Ovary (tissue), 3 donors: ENCODE data around the gene SETBP1.

Source experiments
- CTCF ChIP-seq, 3 donors: fragments of 450-650 bp in 2 of 3; fragments of 200-600 bp in 1 of 3; IDR thresholded peaks; one replicate each; pipeline versions ENCODE4 v1.5.1 to v1.8.0; 2016 to 2022; ENCODE audit warnings: antibody characterized with exemption in 3 of 3, mild to moderate bottlenecking in 1 of 3
- EP300 ChIP-seq: sonication (generic); formaldehyde crosslinking; IDR thresholded peaks from one replicate; pipeline ENCODE4 v1.6.1; 2017; ENCODE audit warnings: antibody characterized with exemption
- POLR2A ChIP-seq: fragments of 450-650 bp; IDR thresholded peaks from one replicate; pipeline ENCODE4 v1.6.1; 2017; ENCODE audit warnings: antibody characterized with exemption, mild to moderate bottlenecking, moderate library complexity
- donor health status: DM: no; HTN: no; CAD: no.

GRCh38 chr18:44812426-44812825 lies 131.7 kb downstream of the SETBP1 start:
- TF ChIP-seq CTCF (IDR thresholded peaks at IDR 0.05) (no peak), POLR2A (no peak), EP300 (no peak)
